Lower lobe of right lung (tissue), 2 donors: ENCODE results near the gene LRFN3. TPM values are rescaled to one million over a fixed set of nuclear protein-coding genes. Genes with fewer than 3 reads are reported as not detected.

ENCODE experiments used
- ATAC-seq, 2 donors: fragments of 200-7000 bp; cut with Tn5 transposase; one replicate each; pipeline ENCODE4 v1.9.1; 2020 to 2022; ENCODE audit warnings: mild to moderate bottlenecking in 2 of 2, moderate library complexity in 2 of 2
- DNase-seq: peaks from one replicate; pipeline ENCODE4 v3.0.0-alpha.2; 2020
- H3K27ac ChIP-seq: fragments of 200-600 bp; one replicate; pipeline ENCODE4 v1.8.0; 2022
- H3K27me3 ChIP-seq: fragments of 200-600 bp; one replicate; pipeline ENCODE4 v1.8.0; 2022; ENCODE audit warnings: low read depth
- H3K36me3 ChIP-seq: fragments of 200-600 bp; one replicate; pipeline ENCODE4 v1.8.0; 2022; ENCODE audit warnings: mild to moderate bottlenecking
- H3K4me1 ChIP-seq: fragments of 200-600 bp; one replicate; pipeline ENCODE4 v1.8.0; 2022
- H3K4me3 ChIP-seq: fragments of 200-600 bp; one replicate; pipeline ENCODE4 v1.8.0; 2022; ENCODE audit warnings: mild to moderate bottlenecking
- H3K9me3 ChIP-seq: fragments of 200-600 bp; one replicate; pipeline ENCODE4 v1.8.0; 2022
- intact Hi-C: fragments of 100-400 bp; cut with DNase I; formaldehyde crosslinking; loops from one replicate; pipeline ENCODE4 v1.11.0; 2022
- total RNA-seq: library from RNA; stranded (reverse); fragmentation: NEBNext Ultra II Directional; extraction: Animal tissue kit (Norgen Biotek cat#: 25700); gene quantifications from one replicate; pipeline ENCODE4 v1.2.1, GENCODE V29; 2021
- TF ChIP-seq, protein P1 (sequence below): fragments of 200-600 bp; IDR thresholded peaks from one replicate; pipeline ENCODE4 v1.8.0; 2022; ENCODE audit warnings: antibody characterized with exemption, mild to moderate bottlenecking
- donor health status: DM: no; HTN: yes; CAD: no; lungs with severe emphysema.

LRFN3 gene
- total RNA-seq, 1 donor from 2014 or later: 14.6 TPM

GRCh38 chr19:35894342-35894741 is 41.8 kb upstream of the LRFN3 start:
- Histone ChIP-seq H3K36me3 (peaks cover 87% of the 10 kb centered on the region), H3K27me3 (no peaks in the 10 kb centered on the region), H3K27ac (no peak overlapping the region), H3K9me3 (no peaks in the 10 kb centered on the region), H3K4me1 (peaks cover 17% of the 10 kb centered on the region), H3K4me3 (no peak overlapping the region)
- TF ChIP-seq, protein P1, sequence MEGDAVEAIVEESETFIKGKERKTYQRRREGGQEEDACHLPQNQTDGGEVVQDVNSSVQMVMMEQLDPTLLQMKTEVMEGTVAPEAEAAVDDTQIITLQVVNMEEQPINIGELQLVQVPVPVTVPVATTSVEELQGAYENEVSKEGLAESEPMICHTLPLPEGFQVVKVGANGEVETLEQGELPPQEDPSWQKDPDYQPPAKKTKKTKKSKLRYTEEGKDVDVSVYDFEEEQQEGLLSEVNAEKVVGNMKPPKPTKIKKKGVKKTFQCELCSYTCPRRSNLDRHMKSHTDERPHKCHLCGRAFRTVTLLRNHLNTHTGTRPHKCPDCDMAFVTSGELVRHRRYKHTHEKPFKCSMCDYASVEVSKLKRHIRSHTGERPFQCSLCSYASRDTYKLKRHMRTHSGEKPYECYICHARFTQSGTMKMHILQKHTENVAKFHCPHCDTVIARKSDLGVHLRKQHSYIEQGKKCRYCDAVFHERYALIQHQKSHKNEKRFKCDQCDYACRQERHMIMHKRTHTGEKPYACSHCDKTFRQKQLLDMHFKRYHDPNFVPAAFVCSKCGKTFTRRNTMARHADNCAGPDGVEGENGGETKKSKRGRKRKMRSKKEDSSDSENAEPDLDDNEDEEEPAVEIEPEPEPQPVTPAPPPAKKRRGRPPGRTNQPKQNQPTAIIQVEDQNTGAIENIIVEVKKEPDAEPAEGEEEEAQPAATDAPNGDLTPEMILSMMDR: no peak
- intact Hi-C loops: no loop called here
- ATAC-seq (no peak), DNase-seq (no peak)

DNA sequence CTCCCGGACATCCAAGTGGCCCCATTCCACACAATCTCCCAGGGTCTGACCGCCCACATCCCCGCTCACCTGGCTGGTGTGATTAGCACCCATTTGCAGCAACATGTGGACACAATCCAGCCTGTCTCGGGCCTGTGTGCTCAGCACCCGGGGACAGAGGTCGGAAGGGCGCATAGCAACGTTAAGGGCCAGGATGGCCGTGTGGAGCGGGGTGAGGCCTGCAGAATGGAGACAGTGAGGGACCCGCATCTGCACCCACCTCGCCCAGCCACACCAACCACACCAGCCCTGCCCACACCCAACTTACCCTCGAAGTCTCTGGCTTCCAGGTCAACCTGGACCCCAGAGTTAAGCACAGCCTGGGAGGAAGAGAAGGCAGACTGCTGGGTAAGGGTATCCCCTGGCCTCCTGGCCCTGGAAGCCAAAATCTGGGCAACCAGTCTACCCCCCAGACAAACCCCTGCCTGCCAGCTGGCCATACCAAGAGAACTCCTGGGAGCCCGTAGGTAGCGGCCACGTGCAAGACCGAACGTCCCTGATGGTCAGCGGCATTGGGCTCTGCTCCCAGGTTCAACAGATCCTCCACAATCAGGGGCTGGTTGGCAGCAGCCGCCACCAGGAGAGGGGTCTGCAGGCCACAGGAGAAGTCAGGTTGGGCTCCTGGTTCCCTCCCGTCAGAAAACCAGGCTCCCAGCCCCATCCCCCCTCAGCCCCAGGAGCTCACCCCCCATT is 40.1 kb upstream of the LRFN3 start:
- no peak for DNase-seq
- H3K36me3 ChIP-seq: peaks cover 70% of the 10 kb centered on the region
- no peaks in the 10 kb centered on the region for H3K9me3 ChIP-seq
- TF ChIP-seq, protein P1: no peak
- no peaks in the 10 kb centered on the region for H3K27me3 ChIP-seq
- no peak overlapping the region for H3K27ac ChIP-seq
- peaks cover 21% of the 10 kb centered on the region for H3K4me1 ChIP-seq
- ATAC-seq: no peak
- intact Hi-C loops: no loop called here
- H3K4me3 ChIP-seq: no peak overlapping the region

DNA sequence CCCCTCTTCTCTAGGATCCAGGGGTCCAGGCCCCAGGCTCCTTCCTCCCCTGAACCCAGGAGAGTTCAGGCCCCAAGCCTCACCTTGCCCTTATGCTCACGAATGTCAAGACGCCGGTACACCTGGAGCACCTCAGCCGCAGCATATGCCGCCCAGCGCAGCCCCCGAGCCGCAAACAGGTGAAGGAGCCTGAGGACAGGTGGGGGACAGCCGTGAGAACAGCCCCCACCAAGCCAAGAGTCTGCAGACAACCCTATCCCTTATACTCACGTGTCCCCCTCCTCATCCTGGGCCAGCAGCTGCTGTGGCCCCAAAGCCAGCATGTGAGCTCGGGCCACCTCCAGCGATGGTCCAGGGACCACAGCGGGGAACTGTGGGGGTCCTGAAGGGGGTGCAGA is 39.5 kb upstream of the LRFN3 start:
- no peaks in the 10 kb centered on the region for H3K9me3 ChIP-seq
- TF ChIP-seq, protein P1: no peak
- DNase-seq (no peak), ATAC-seq (no peak)
- peaks cover 64% of the 10 kb centered on the region for H3K36me3 ChIP-seq
- H3K4me1 ChIP-seq: peaks cover 26% of the 10 kb centered on the region
- no peak overlapping the region for H3K27ac ChIP-seq
- intact Hi-C loops: no loop called here
- H3K4me3 ChIP-seq: no peak overlapping the region
- H3K27me3 ChIP-seq: no peaks in the 10 kb centered on the region

GRCh38 chr19:35897706-35898451 is 38.3 kb upstream of the LRFN3 start:
- Histone ChIP-seq H3K4me3 (peak overlapping the region; percentile 80), H3K27ac (peak overlapping the region; percentile 86), H3K9me3 (no peaks in the 10 kb centered on the region), H3K36me3 (peaks cover 52% of the 10 kb centered on the region), H3K27me3 (no peaks in the 10 kb centered on the region), H3K4me1 (peaks cover 36% of the 10 kb centered on the region)
- intact Hi-C loops: no loop called here
- TF ChIP-seq, protein P1: no peak
- DNase-seq: no peak
- ATAC-seq: no peak

DNA sequence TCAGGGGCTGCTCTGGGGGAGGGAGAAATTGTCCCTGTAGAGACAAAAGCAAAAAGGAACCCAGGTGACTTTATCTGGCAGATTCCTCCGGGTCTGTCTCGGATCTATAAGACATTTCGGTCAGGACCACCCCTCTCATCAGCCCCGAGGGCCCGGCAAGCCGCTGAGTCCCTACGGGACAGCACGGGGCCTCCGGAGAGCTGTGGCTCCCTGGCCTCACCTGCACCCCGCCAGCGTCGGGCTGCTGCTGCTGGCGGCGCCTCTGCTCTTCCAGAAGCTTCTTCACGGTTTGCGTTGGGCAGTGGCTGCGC is 37.7 kb upstream of the LRFN3 start:
- Histone ChIP-seq H3K4me1 (peaks cover 42% of the 10 kb centered on the region), H3K9me3 (no peaks in the 10 kb centered on the region), H3K36me3 (peaks cover 46% of the 10 kb centered on the region), H3K27me3 (no peaks in the 10 kb centered on the region), H3K4me3 (peak overlapping the region; percentile 80), H3K27ac (peak overlapping the region; percentile 86)
- peak; percentile 0 to 7 for ATAC-seq
- intact Hi-C loops: no loop called here
- TF ChIP-seq, protein P1: no peak
- no peak for DNase-seq
